ENCODE data around the gene CDH4.

Gene CDH4

GRCh38 chr20:61882716-61883615 lies 630.9 kb downstream of the CDH4 start:
- DNase-seq (ENCODE audit: low spot score): no peak

GRCh38 chr20:61883857-61884393 lies 631.9 kb downstream of the CDH4 start:
- no peak for DNase-seq (ENCODE audit: low spot score)

DNA sequence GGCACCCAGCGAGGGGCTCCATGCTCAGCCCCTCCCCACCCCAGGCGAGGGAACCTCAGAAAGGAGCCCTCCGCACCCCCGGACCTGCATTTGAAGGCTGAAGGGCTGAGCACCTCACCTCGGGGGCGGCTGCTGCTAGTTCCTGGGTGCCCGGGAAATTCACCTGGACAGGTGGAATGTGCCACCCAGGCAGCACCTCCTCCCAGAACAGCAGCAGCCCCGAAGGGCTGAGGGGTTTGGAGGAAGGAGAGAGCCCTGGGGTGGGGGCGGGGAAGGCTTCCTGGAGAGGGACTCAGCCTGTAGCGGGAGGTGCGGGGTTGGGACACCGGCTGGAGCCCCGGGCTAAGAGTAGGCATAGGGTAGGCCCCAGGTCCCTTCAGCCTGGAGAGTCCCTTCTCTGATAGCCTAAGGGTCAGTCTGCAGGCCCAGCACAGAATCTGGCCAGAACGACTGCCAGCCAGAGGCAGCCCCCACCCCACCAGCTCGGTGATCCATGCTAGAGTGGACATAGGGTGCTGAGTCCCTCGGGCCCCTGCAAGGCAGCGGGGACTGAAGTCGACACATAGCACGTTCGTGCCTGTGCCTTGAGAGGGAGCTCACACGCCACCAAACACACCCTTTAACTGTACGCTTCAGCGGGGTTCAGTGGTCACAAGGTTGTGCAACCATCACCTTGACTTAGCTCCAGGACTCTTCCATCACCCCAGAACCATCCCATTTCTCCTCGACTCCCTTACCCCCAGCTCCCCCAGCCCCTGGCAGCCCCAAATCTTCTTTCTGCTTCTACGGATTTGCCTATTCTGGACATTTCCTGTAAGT lies 632.7 kb downstream of the CDH4 start:
- no peak for DNase-seq (ENCODE audit: low spot score)

- DNase-seq (ENCODE audit: low spot score): no peak
Measured at GRCh38 chr20:61885759-61886715, 634.0 kb downstream of the CDH4 start.

DNA sequence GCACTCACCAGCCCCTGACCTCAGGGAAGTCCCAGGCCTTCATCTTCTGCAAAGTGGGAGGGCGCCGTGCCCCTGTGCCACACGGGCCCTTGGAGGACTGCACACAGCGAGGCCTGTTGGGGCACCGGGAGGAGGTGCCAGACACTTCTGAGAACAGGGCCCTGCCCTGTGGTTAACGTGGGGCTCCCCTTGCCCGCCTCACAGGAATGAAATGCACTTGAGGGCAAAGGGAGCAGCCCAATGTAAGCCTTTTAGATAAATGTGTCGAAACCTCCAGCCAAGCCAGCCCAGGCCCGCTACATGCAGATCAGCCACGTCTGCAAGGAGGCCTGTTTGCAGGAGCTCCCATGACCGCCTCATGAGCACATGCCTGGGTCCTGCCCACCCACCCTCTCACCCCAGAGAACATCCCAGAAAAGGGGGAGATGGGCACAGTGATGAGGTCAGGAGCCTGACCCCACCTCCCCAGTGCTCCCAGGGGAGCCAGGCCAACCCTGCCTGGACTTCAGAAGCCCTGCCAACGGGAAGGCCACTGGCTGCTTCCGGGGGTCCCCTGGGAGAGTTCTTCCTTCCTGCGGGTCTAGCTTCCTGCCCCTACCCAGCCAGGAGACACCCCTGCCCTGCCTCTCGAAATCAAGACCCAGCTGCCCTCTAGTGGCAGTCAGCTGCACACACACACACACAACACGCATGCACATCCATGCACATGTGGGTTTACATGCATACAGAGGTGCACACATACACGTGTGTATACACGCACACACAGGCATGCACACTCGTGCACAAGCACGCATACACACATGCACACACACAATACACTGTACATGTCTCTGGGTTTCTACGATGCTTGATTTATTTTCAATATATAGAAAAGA lies 634.9 kb downstream of the CDH4 start:
- peak; percentile 47 for DNase-seq (ENCODE audit: low spot score)

DNA sequence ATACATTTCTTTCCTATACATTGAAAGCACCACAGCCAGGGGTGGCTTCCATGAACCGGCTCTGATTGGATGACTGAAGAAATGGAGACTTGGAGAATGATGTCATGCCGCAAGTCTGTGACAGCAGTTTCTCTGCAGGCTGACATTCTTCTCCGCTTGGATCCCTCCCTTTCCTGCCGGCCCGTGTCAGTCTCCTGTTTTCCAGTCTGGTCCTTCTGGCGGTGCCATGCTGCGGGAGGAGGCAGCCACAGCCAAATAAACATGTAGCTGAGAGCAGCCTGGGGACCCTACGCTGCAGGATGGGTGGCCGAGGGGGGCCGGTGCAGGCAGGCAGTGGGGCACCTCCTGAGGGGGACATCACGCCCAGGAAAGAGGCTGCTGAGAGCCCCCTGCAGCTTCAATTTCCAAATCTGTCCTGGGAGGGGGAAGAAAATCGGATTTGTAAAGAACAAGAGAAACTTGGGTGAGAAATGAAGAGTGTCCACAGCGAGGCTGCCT lies 635.6 kb downstream of the CDH4 start:
- DNase-seq (ENCODE audit: low spot score): no peak

DNA sequence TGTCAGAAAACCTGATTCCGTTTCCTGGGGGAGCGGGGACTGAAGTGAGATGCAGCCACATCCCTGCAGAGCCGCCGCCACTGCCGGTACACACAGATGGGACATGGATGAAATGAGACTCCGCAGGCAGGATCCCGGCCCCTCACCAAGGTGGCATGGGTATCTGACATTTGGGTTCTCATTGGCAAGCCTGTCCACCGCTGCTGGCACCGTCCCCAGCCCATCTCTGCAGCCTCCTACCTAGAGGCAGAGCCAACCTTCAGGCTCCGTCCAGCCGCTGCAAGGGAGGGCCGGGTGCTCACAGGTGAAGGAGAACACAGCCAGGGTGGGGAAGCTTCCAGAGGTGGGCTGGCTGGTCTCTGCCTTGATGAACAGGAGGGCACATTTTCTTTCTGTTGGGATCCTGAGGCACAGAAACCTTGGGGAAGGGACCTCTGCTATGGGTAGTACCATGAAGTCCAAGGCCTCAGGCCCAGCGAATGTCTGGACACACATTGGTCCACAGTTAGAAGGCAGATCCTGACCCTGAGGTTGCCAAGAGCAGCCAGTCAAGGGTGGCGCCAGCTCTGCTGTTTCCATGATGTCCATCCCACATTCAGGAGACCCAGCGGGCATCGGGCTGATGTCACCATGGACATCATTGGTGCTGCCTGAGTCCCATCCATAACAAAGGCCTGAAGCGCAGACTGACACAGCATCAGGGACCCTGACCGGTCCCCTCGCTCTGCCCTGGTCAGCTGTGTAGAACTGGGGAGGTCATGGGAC lies 636.2 kb downstream of the CDH4 start:
- DNase-seq (ENCODE audit: low spot score): no peak

DNA sequence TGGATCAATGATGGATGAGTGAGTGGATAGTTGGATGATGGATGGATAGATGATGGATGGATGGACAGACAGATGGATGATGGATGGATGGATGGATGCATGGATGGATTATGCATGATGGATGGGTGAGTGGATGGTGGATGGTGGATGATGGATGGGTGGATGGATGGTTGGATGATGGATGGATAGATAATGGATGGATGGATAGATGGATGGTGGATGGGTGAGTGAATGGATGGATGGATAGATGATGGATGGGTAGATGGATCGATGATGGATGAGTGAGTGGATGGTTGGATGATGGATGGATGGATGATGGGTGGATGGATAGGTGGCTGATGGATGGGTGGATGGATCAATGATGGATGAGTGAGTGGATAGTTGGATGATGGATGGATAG lies 637.6 kb downstream of the CDH4 start:
- DNase-seq (ENCODE audit: low spot score): no peak

DNA sequence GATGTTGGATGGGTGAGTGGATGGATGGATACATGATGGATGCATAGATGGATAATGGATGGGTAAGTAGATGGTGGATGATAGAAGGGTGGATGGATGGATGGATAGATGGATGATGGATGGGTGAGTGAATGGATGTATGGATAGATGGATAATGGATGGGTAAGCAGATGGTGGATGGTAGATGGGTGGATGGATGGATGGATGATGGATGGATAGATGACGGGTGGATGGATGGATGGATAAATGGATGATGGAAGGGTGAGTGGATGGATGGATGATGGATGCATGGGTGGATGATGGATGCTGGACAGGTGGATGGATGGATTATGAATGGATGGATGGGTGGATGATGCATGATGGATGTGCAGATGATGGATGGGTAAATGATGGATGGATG lies 638.1 kb downstream of the CDH4 start:
- no peak for DNase-seq (ENCODE audit: low spot score)

DNA sequence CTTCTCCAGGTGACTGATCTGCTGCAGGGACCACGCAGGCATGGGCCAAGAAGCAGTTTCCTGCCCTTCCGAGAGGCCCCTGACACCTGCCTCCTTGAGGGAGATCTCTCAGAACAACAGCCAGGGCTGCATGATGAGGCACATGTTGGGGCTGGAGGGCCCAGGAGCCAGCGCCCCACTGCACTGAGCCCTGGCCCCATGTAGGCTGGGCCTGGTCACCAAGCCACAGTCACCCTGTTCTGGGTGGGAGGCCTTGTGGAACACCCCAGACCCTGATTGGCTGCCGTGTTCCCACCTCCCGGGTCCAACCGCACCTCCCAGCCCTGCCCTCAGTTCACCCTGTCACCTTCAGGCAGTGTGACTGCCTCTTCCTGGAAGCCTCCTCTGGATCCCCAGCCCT lies 639.4 kb downstream of the CDH4 start:
- no peak for DNase-seq (ENCODE audit: low spot score)

GRCh38 chr20:61891916-61892649 lies 640.0 kb downstream of the CDH4 start:
- DNase-seq (ENCODE audit: low spot score): no peak

DNA sequence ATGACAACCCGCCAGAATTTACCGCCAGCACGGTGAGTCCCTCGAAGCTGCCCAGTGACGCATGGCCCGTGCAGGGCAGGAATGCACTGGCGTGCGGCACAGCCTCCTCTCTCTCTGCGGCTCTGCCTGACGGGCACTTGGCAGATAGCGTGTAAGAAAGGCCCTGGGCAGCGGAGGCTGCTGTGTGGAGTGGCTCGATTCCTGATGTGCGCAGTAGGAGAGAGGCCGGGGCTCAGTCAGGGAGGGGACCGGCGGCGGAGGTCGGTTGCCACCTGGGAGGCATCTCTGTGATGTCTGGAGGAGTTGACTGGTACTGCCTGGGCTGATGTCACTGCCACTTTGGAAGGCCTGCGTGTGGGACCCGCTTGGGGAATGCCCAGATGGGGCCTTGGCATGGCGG lies 643.0 kb downstream of the CDH4 start:
- no peak for DNase-seq (ENCODE audit: low spot score)

GRCh38 chr20:61895686-61896057 lies 643.6 kb downstream of the CDH4 start:
- DNase-seq (ENCODE audit: low spot score): no peak

GRCh38 chr20:61896058-61896961 lies 644.2 kb downstream of the CDH4 start:
- peak; percentile 56 for DNase-seq (ENCODE audit: low spot score)

- DNase-seq (ENCODE audit: low spot score): no peak
Measured at GRCh38 chr20:61897401-61898295, 645.6 kb downstream of the CDH4 start.

- no peak for DNase-seq (ENCODE audit: low spot score)
Measured at GRCh38 chr20:61898405-61898804, 646.3 kb downstream of the CDH4 start.
